Peyer's patch (tissue), 4 donors: Measurements from ENCODE around the gene COL4A1. TPM values are rescaled to one million over a fixed set of nuclear protein-coding genes. Genes with fewer than 3 reads are reported as not detected.

Experiments used
- DNase-seq, 3 donors: peaks; one replicate each; pipeline ENCODE4 v3.0.0-alpha.2; 2017 to 2019
- H3K27ac ChIP-seq, 4 donors: fragments of 200-600 bp; sonication (generic); one replicate each; pipeline ENCODE4 v1.5.1; 2016 to 2019
- H3K27me3 ChIP-seq, 2 donors: fragments of 200-600 bp; sonication (generic); one replicate each; pipeline ENCODE4 v1.5.1; 2019
- H3K36me3 ChIP-seq, 3 donors: fragments of 200-600 bp; sonication (generic); one replicate each; pipeline ENCODE4 v1.5.1; 2016 to 2019
- H3K4me1 ChIP-seq, 4 donors: fragments of 200-600 bp; sonication (generic); one replicate each; pipeline ENCODE4 v1.5.1; 2016 to 2019
- H3K4me3 ChIP-seq, 4 donors: fragments of 200-600 bp; sonication (generic); 1 replicate in 3 of 4; 2 replicates in 1 of 4; pipeline ENCODE4 v1.5.1; 2016 to 2019; ENCODE audit warnings: mild to moderate bottlenecking in 1 of 4
- H3K9me3 ChIP-seq, 4 donors: fragments of 200-600 bp; sonication (generic); one replicate each; pipeline ENCODE4 v1.5.1; 2016 to 2019; ENCODE audit warnings: mild to moderate bottlenecking in 1 of 4
- POLR2A ChIP-seq, 2 donors: fragments of 450-650 bp; IDR thresholded peaks; one replicate each; pipeline ENCODE4 v1.5.1; 2017; ENCODE audit warnings: antibody characterized with exemption in 2 of 2, mild to moderate bottlenecking in 2 of 2, moderate library complexity in 2 of 2
- total RNA-seq, 4 donors: library from RNA; depleted of rRNA; stranded (reverse); fragments of >200 nt; gene quantifications; one replicate each; pipeline ENCODE4 v1.1.0, GENCODE V29; 2016
- TF ChIP-seq, protein P1 (sequence below), 6 experiments: fragments of 450-650 bp in 4 of 6; fragments of 200-600 bp in 2 of 6; sonication (generic) in 1 of 6; IDR thresholded peaks; one replicate each; pipeline ENCODE4 v1.5.1; 2017 to 2019; ENCODE audit warnings: antibody characterized with exemption in 6 of 6, mild to moderate bottlenecking in 3 of 6, moderate library complexity in 1 of 6

Gene COL4A1
- total RNA-seq, 4 donors from 2014 or later, result 28.0 to 69.3 (median 36.3) TPM

DNA sequence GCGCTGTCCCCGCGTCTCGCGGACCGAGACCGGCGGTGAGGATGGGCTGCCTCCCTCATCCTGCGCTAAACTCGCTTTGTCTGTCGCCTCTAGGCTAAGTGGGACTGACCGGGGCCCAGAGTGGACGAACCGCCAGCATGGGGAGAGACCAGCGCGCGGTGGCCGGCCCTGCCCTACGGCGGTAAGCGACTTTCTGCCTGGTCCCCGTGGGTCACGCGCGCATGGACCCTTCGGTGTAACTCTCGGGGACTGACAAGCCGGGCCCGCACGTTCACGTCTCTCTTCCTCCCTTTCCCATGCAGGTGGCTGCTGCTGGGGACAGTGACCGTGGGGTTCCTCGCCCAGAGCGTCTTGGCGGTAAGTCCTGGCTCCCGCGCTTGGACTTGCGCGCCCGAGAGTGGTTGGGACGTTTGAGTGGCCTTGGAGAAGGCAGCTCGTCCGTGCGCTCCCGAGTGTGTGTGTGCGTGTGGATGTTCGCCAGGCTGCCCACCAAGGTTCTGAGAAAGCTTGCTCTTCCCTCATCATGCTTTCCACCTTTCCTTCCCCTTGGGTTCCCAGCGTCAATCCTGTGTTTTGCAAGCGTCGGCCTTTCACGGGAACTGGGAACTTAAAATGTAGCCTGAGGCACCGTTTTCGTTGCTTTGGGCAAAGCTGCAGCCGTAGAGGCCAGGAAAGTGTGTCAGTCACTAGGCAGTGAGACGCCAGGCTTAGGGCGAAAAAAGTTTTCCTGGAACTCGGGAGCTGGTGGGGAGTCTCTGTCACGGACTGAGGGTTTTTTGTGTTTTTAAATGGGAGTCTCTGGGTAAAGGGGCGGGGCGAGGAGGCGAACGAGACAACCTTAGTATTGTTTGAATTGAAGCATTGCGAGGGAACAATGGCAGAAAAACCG, 1.1 kb upstream of the COL4A1 start:
- TF ChIP-seq, protein P1, sequence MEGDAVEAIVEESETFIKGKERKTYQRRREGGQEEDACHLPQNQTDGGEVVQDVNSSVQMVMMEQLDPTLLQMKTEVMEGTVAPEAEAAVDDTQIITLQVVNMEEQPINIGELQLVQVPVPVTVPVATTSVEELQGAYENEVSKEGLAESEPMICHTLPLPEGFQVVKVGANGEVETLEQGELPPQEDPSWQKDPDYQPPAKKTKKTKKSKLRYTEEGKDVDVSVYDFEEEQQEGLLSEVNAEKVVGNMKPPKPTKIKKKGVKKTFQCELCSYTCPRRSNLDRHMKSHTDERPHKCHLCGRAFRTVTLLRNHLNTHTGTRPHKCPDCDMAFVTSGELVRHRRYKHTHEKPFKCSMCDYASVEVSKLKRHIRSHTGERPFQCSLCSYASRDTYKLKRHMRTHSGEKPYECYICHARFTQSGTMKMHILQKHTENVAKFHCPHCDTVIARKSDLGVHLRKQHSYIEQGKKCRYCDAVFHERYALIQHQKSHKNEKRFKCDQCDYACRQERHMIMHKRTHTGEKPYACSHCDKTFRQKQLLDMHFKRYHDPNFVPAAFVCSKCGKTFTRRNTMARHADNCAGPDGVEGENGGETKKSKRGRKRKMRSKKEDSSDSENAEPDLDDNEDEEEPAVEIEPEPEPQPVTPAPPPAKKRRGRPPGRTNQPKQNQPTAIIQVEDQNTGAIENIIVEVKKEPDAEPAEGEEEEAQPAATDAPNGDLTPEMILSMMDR (IDR thresholded peaks at IDR 0.05), result no peak
- no peak for TF ChIP-seq POLR2A (IDR thresholded peaks at IDR 0.05)
- H3K27ac ChIP-seq, result peak overlapping the region; percentile 65 to 95 (median 86)
- H3K9me3 ChIP-seq, result no peaks in the 10 kb centered on the region
- H3K4me1 ChIP-seq, result peaks cover 0 to 29% (median 0%) of the 10 kb centered on the region in 4 donors
- H3K27me3 ChIP-seq, result no peaks in the 10 kb centered on the region
- peak overlapping the region; percentile 47 to 79 (median 63) for H3K4me3 ChIP-seq
- DNase-seq, result no peak
- H3K36me3 ChIP-seq, result no peaks in the 10 kb centered on the region

DNA sequence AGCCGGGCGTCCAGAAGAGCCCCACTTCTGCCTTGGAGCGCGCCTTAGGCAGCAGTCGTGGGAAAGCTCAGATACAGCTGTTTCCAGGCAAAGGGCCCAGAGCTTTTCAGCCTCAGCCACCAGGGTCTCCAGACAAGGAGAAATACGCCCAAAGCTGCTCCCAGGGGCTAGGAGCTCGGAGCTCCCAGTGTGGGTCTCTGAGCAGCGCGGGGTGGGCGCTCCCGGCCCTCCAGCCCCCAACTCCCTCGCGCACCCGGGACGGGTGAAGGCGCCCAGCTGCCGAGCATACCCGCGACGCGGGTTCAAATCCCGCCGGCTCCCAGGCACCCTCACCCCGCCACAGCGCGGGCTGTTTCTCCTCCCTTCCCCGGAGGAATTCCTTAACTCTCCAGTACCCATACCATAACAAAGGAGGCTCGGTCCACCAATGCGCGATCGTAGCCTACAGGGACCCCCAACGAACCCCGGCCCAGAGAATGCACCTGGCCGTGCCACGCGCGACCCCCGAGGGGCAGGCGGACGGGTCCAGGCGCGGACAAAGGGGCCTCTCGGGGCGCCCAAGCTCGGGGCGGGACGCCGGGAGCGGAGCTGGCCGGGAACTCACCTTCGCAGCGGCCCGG, 507 bp downstream of the COL4A1 start:
- Histone ChIP-seq H3K9me3 (no peaks in the 10 kb centered on the region), H3K4me3 (peak overlapping the region; percentile 47 to 79 (median 63)), H3K27me3 (no peaks in the 10 kb centered on the region), H3K4me1 (peaks cover 0 to 32% (median 0%) of the 10 kb centered on the region in 4 donors), H3K27ac (peak overlapping the region; percentile 65 to 95 (median 86)), H3K36me3 (no peaks in the 10 kb centered on the region)
- no peak for TF ChIP-seq POLR2A (IDR thresholded peaks at IDR 0.05)
- TF ChIP-seq, protein P1 (IDR thresholded peaks at IDR 0.05), result no peak
- peak in 1 of 3 donors; percentile 28 for DNase-seq

DNA sequence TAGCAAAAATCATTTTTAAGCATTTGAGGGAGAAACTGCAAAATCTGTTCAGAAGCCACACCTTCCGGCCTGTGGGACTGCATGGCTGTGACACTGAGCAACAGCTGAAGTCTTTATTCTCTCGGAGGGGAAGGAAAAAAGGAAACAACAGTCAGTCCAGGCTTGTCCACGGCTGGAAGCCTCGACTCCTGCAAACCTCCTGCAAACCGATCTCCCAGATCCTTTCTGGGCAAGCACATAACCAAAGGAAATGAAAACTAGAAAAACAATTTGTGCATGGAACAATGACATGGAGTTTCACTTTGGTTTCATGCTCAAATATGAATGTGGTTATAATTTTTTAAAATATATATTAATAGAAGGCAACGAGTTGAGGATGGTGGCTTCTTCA, 1.0 kb downstream of the COL4A1 start:
- TF ChIP-seq POLR2A (IDR thresholded peaks at IDR 0.05), result no peak
- peaks cover 0 to 32% (median 0%) of the 10 kb centered on the region in 4 donors for H3K4me1 ChIP-seq
- no peaks in the 10 kb centered on the region for H3K9me3 ChIP-seq
- no peaks in the 10 kb centered on the region for H3K36me3 ChIP-seq
- peak overlapping the region; percentile 65 to 95 (median 86) for H3K27ac ChIP-seq
- H3K4me3 ChIP-seq, result peak overlapping the region; percentile 47 to 79 (median 63)
- DNase-seq, result no peak
- no peaks in the 10 kb centered on the region for H3K27me3 ChIP-seq

DNA sequence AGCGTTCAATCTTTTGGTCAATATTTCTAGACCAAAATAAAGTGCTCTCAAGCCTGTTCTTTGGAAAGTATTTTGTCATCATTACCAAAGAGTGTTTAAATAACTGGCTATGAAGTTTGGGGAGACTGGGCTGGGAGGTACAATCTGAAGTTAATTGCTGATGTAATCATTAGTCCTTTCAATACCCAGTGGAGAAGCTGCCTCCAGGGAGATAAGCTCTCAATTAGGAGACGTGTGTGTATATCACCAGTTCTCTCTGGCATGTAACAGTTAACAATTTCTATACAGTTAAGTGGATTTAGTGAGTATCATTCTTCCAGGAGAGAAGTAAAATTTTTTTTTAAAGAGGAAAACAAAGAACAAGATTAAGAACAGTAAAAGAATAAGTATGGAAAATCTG, 1.4 kb downstream of the COL4A1 start:
- Histone ChIP-seq H3K4me3 (peak overlapping the region in 3 of 4 donors; percentile 47 to 79 (median 72)), H3K36me3 (no peaks in the 10 kb centered on the region), H3K4me1 (peaks cover 0 to 32% (median 0%) of the 10 kb centered on the region in 4 donors), H3K27me3 (no peaks in the 10 kb centered on the region), H3K9me3 (no peaks in the 10 kb centered on the region), H3K27ac (peak overlapping the region in 2 of 4 donors; percentile 90 to 95)
- DNase-seq, result no peak
- TF ChIP-seq, protein P1 (IDR thresholded peaks at IDR 0.05), result no peak
- TF ChIP-seq POLR2A (IDR thresholded peaks at IDR 0.05), result no peak

DNA sequence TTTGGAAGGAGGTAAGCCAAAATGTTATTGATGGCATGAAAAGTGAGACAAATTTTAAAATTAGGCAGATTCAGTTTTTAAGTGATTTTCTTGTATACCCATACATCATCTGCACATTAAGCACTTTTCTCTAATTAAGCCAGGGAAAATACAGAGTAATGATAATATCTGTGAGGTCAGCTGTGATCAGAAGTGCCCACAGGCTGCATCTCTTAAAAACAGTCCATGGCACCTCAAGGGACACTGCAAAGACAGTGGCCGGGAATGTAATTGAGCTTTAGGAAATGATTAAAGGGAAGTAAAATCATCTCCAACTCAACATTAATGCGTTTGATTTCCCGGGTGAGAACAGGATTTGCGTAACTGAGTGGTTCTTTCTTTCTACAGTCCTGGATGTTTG, 2.0 kb downstream of the COL4A1 start:
- TF ChIP-seq POLR2A (IDR thresholded peaks at IDR 0.05), result no peak
- TF ChIP-seq, protein P1 (IDR thresholded peaks at IDR 0.05), result no peak
- peak overlapping the region in 2 of 4 donors; percentile 90 to 95 for H3K27ac ChIP-seq
- DNase-seq, result no peak
- peak overlapping the region in 1 of 4 donors; percentile 79 for H3K4me3 ChIP-seq
- peaks cover 0 to 32% (median 0%) of the 10 kb centered on the region in 4 donors for H3K4me1 ChIP-seq
- H3K36me3 ChIP-seq, result no peaks in the 10 kb centered on the region
- no peaks in the 10 kb centered on the region for H3K27me3 ChIP-seq
- H3K9me3 ChIP-seq, result no peaks in the 10 kb centered on the region

DNA sequence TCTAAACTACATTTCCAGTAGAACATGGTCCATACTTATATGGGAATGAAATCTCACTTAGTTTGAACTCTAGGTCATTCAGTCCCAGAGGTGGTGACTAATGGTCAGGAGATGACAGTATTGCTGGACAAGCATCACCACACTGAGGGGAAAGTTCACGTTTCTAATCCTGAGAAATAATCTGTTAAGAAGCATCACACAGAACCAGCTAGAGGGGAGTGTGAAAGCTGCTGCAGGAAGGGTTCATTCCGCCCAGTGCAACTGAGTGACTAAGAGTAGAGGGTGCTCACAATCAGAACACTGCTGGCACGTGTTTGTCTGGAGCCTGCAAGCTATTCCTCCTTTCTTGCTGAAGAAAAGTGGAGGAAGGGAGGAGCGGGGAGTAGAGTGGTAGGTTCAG, 2.7 kb downstream of the COL4A1 start:
- Histone ChIP-seq H3K36me3 (no peaks in the 10 kb centered on the region), H3K4me1 (peaks cover 0 to 33% (median 0%) of the 10 kb centered on the region in 4 donors), H3K27me3 (no peaks in the 10 kb centered on the region), H3K9me3 (no peaks in the 10 kb centered on the region), H3K4me3 (peak overlapping the region in 1 of 4 donors; percentile 79), H3K27ac (peak overlapping the region in 3 of 4 donors; percentile 13 to 95 (median 90))
- no peak for DNase-seq
- TF ChIP-seq POLR2A (IDR thresholded peaks at IDR 0.05), result no peak
- TF ChIP-seq, protein P1 (IDR thresholded peaks at IDR 0.05), result no peak
